Hepatocyte (in vitro differentiated cells): Measurements from ENCODE around the gene ANXA1.

Experiments used
- EZH2 ChIP-seq: fragments of 200-600 bp; sonication (generic); IDR thresholded peaks from 2 replicates; pipeline ENCODE4 v1.6.1; 2016; ENCODE audit warnings: antibody characterized with exemption, mild to moderate bottlenecking, borderline replicate concordance
- TF ChIP-seq, protein P1 (sequence below): fragments of 200-600 bp; sonication (generic); IDR thresholded peaks from 2 replicates; pipeline ENCODE4 v1.5.1; 2016; ENCODE audit warnings: antibody characterized with exemption, mild to moderate bottlenecking; ENCODE audit not compliant: poor library complexity

GRCh38 chr9:73154271-73154670 is 2.6 kb downstream of the ANXA1 start:
- TF ChIP-seq, protein P1, sequence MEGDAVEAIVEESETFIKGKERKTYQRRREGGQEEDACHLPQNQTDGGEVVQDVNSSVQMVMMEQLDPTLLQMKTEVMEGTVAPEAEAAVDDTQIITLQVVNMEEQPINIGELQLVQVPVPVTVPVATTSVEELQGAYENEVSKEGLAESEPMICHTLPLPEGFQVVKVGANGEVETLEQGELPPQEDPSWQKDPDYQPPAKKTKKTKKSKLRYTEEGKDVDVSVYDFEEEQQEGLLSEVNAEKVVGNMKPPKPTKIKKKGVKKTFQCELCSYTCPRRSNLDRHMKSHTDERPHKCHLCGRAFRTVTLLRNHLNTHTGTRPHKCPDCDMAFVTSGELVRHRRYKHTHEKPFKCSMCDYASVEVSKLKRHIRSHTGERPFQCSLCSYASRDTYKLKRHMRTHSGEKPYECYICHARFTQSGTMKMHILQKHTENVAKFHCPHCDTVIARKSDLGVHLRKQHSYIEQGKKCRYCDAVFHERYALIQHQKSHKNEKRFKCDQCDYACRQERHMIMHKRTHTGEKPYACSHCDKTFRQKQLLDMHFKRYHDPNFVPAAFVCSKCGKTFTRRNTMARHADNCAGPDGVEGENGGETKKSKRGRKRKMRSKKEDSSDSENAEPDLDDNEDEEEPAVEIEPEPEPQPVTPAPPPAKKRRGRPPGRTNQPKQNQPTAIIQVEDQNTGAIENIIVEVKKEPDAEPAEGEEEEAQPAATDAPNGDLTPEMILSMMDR, result no peak
- TF ChIP-seq EZH2, result no peak
